ENCODE results near the gene INSL4. TPM values are rescaled to one million over a fixed set of nuclear protein-coding genes. Genes with fewer than 3 reads are reported as not detected.

Gene INSL4
- total RNA-seq, 4 donors from 2014 or later = not detected

DNA sequence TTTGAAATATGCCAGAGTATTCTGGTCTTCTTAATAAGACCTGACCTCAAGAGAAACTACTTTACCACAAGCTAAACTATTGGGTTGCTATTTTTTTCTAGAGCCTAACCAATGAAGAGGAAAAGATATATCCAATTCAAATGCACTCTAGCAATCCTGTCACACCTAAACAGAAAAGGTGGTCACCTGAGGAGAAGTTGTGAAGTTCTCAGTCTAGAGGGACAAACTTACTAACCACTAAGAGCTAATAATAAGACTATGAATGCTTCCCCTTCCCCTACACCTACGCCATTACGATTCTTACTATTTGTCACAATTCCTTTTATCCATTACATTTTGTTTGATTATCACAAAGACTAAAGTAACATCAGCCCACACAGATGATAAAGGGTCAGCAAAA lies 43.6 kb downstream of the INSL4 start:
- Histone ChIP-seq H3K27ac (no peak overlapping the region), H3K27me3 (no peaks in the 10 kb centered on the region), H3K4me3 (no peak overlapping the region), H3K36me3 (no peaks in the 10 kb centered on the region), H3K4me1 (no peaks in the 10 kb centered on the region), H3K9me3 (no peaks in the 10 kb centered on the region)
- intact Hi-C loops (cut with DNase I; ENCODE audit: low total_unique reads) = no loop called here
- DNase-seq = no peak
- TF ChIP-seq, protein P1, sequence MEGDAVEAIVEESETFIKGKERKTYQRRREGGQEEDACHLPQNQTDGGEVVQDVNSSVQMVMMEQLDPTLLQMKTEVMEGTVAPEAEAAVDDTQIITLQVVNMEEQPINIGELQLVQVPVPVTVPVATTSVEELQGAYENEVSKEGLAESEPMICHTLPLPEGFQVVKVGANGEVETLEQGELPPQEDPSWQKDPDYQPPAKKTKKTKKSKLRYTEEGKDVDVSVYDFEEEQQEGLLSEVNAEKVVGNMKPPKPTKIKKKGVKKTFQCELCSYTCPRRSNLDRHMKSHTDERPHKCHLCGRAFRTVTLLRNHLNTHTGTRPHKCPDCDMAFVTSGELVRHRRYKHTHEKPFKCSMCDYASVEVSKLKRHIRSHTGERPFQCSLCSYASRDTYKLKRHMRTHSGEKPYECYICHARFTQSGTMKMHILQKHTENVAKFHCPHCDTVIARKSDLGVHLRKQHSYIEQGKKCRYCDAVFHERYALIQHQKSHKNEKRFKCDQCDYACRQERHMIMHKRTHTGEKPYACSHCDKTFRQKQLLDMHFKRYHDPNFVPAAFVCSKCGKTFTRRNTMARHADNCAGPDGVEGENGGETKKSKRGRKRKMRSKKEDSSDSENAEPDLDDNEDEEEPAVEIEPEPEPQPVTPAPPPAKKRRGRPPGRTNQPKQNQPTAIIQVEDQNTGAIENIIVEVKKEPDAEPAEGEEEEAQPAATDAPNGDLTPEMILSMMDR (IDR thresholded peaks at IDR 0.05) = no peak
- TF ChIP-seq POLR2A (IDR thresholded peaks at IDR 0.05) = no peak

DNA sequence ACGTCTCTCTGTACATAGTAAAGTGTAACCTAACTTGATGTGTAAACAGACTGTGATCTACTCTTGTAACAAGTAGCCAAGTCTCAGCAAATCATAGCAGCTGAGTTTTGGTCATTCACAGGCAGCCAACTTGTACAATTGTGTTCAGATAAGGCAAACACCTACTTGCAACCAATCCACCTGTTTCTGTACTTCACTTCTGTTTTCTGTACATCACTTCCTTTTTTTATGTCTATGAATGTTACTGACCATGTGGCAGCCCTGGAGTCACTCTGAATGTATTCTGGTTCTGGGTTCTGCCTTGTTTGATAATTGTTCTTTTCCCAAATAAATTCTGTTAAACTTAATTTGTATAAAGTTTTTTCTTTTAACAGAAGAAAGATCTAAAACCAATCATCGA lies 47.3 kb downstream of the INSL4 start:
- H3K9me3 ChIP-seq = no peaks in the 10 kb centered on the region
- H3K27me3 ChIP-seq = no peaks in the 10 kb centered on the region
- intact Hi-C loops (cut with DNase I; ENCODE audit: low total_unique reads) = no loop called here
- H3K27ac ChIP-seq = no peak overlapping the region
- no peak for TF ChIP-seq POLR2A (IDR thresholded peaks at IDR 0.05)
- TF ChIP-seq, protein P1 (IDR thresholded peaks at IDR 0.05) = no peak
- H3K4me3 ChIP-seq = no peak overlapping the region
- no peak for DNase-seq
- H3K36me3 ChIP-seq = no peaks in the 10 kb centered on the region
- no peaks in the 10 kb centered on the region for H3K4me1 ChIP-seq

Small RNAs within 50 kb of the gene (small RNA-seq; reads per million reads assigned to genes)
- gene AL133547.1 = not detected

Other genes starting within 250 kb of the INSL4 start
- gene JAK2, start 246.1 kb upstream of the INSL4 start, total RNA-seq = 10 to 100 TPM; 12.8 to 47.1 (median 26.5) TPM
- gene INSL6, start 45.8 kb upstream of the INSL4 start, total RNA-seq = under 1 TPM in 1 of 4 donors, not detected in 3; 0.48 TPM
- 1 to 10 TPM in 1 of 4 donors, not detected in 3; 1.3 TPM for gene RLN2, start 73.3 kb downstream of the INSL4 start, total RNA-seq
- under 1 TPM in 1 of 4 donors, not detected in 3; 0.76 TPM for gene RLN1, start 108.5 kb downstream of the INSL4 start, total RNA-seq
- gene PLGRKT, start 206.5 kb downstream of the INSL4 start, total RNA-seq = 10 to 100 TPM in 2 of 4 donors, 1 to 10 TPM in 2; 2.9 to 24.6 (median 13.1) TPM
- gene CD274, start 219.1 kb downstream of the INSL4 start, total RNA-seq = 10 to 100 TPM in 1 of 4 donors, 1 to 10 TPM in 2, under 1 TPM in 1; 0.90 to 10.2 (median 5.7) TPM